HepG2 (cell line): ENCODE measurements around the gene CD2AP. TPM values are rescaled to one million over a fixed set of nuclear protein-coding genes. Genes with fewer than 3 reads are reported as not detected.

Source experiments
- ATAC-seq: fragments of 200-7000 bp; cut with Tn5 transposase; 3 replicates; pipeline ENCODE4 v1.9.1; 2020; ENCODE audit warnings: mild to moderate bottlenecking, moderate library complexity
- BruUV-seq: library from RNA; stranded (reverse); fragments of 400-500 nt; replicated peaks from 2 replicates; lab custom pipeline; 2021; lab: Mats Ljungman, UMichigan
- CTCF ChIA-PET: fragments of 300-600 bp; formaldehyde crosslinking; extraction: SDS; loops from one replicate; lab custom pipeline; 2021; ENCODE audit warnings: low total read pairs, inconsistent platforms, low intra/inter-chr PET ratio; lab: Yijun Ruan, JAX
- POLR2A ChIA-PET: fragments of 350-600 bp; sonication (Branson Sonifier 250); formaldehyde crosslinking; loops from one replicate; lab custom pipeline; 2020; ENCODE audit warnings: antibody characterized with exemption, inconsistent platforms; lab: Yijun Ruan, JAX
- DNase-seq: peaks from one replicate; pipeline ENCODE4 v3.0.0-alpha.2; 2015; ENCODE audit warnings: low spot score
- FAIRE-seq: peaks from 3 replicates; lab custom pipeline; 2011; peaks lifted over from hg19 to GRCh38; lab: Jason Lieb, UNC
- H2AFZ ChIP-seq: one replicate; pipeline ENCODE4 v1.6.1; 2011; ENCODE audit warnings: low read length, inconsistent platforms
- H3K27ac ChIP-seq: fragments of 300-600 bp; 3 replicates; pipeline ENCODE4 v1.8.0; 2011; ENCODE audit warnings: mixed run types, mild to moderate bottlenecking, mixed read lengths, low read length, inconsistent platforms; ENCODE audit not compliant: insufficient read depth; ENCODE audit errors: extremely low read length
- H3K27me3 ChIP-seq, 2 experiments: fragments of 200-600 bp in 1 of 2; 2 replicates in 1 of 2; 3 replicates in 1 of 2; pipeline versions ENCODE4 v1.6.0 to v1.8.0; 2011; ENCODE audit warnings: low read length in 2 of 2, mild to moderate bottlenecking in 2 of 2, moderate library complexity in 2 of 2, inconsistent platforms in 1 of 2; ENCODE audit not compliant: insufficient read depth in 2 of 2, control insufficient read depth in 1 of 2
- H3K36me3 ChIP-seq, 2 experiments: fragments of 200-600 bp in 1 of 2; replicated peaks in 1 of 2; 2 replicates in 1 of 2; 3 replicates in 1 of 2; pipeline versions ENCODE4 v1.5.1 to v1.8.0; 2011; ENCODE audit warnings: low read length in 2 of 2, inconsistent platforms in 1 of 2; ENCODE audit not compliant: insufficient read depth in 2 of 2, control insufficient read depth in 1 of 2
- H3K4me1 ChIP-seq: 2 replicates; pipeline ENCODE4 v1.5.1; 2012; ENCODE audit warnings: low read length, inconsistent platforms; ENCODE audit not compliant: insufficient read depth
- H3K4me2 ChIP-seq: 2 replicates; pipeline ENCODE4 v1.6.0; 2011; ENCODE audit warnings: low read depth, low read length, inconsistent platforms
- H3K4me3 ChIP-seq, 3 experiments: fragments of 200-600 bp in 1 of 3; sonication (generic), shearing (Covaris generic) in 1 of 3; replicated peaks in 1 of 3; 2 replicates each; pipeline ENCODE4 v1.5.1; 2011 to 2016; ENCODE audit warnings: low read length in 3 of 3, inconsistent platforms in 2 of 3, low read depth in 2 of 3, mild to moderate bottlenecking in 2 of 3, control low read depth in 1 of 3, mixed read lengths in 1 of 3; ENCODE audit not compliant: insufficient read depth in 1 of 3
- H3K79me2 ChIP-seq: one replicate; pipeline ENCODE4 v1.6.1; 2011; ENCODE audit warnings: low read length, inconsistent platforms; ENCODE audit not compliant: insufficient read depth
- H3K9ac ChIP-seq: 2 replicates; pipeline ENCODE4 v1.6.0; 2011; ENCODE audit warnings: mild to moderate bottlenecking, low read depth, low read length, inconsistent platforms; ENCODE audit not compliant: insufficient read depth
- H3K9me3 ChIP-seq: 2 replicates; pipeline ENCODE4 v1.5.1; 2012; ENCODE audit warnings: mild to moderate bottlenecking, low read length
- H4K20me1 ChIP-seq: 2 replicates; pipeline ENCODE4 v1.6.0; 2011; ENCODE audit warnings: inconsistent platforms, mild to moderate bottlenecking, low read length, moderate library complexity; ENCODE audit not compliant: insufficient read depth
- FOXA1 ChIP-seq, 2 experiments: fragments of 450-650 bp in 1 of 2; sonication (generic) in 1 of 2; formaldehyde crosslinking in 1 of 2; IDR thresholded peaks; 2 replicates each; pipeline versions ENCODE4 v1.4.0 to v1.6.1; 2016 to 2020; ENCODE audit warnings: missing genetic modification reagents in 1 of 2
- POLR2A ChIP-seq, 2 experiments: IDR thresholded peaks; 2 replicates each; pipeline ENCODE4 v1.6.1; 2011; ENCODE audit warnings: low read depth in 2 of 2, low read length in 2 of 2, mild to moderate bottlenecking in 1 of 2, moderate library complexity in 1 of 2; ENCODE audit not compliant: insufficient read depth in 1 of 2
- PTBP1 ChIP-seq: fragments of 200-400 bp; formaldehyde crosslinking; IDR thresholded peaks from 2 replicates; pipeline ENCODE4 v1.6.1; 2018; ENCODE audit warnings: low read length, low read depth; ENCODE audit not compliant: poor library complexity, severe bottlenecking
- ZNF329 ChIP-seq: sonication (generic); formaldehyde crosslinking; IDR thresholded peaks from 2 replicates; pipeline ENCODE4 v1.9.0; 2021; ENCODE audit warnings: low read depth, mild to moderate bottlenecking, missing genetic modification reagents
- ZNF331 ChIP-seq: sonication (generic); formaldehyde crosslinking; IDR thresholded peaks from 2 replicates; pipeline ENCODE4 v1.4.0; 2020; ENCODE audit warnings: missing genetic modification reagents
- ZNF431 ChIP-seq: sonication (generic); formaldehyde crosslinking; IDR thresholded peaks from 2 replicates; pipeline ENCODE4 v1.9.0; 2022; ENCODE audit warnings: missing genetic modification reagents, low read depth, mild to moderate bottlenecking, borderline replicate concordance
- ZNF460 ChIP-seq: sonication (generic); formaldehyde crosslinking; IDR thresholded peaks from 2 replicates; pipeline ENCODE4 v1.5.1; 2020; ENCODE audit warnings: missing genetic modification reagents, mild to moderate bottlenecking, borderline replicate concordance
- ZNF672 ChIP-seq: sonication (generic); formaldehyde crosslinking; IDR thresholded peaks from 2 replicates; pipeline ENCODE4 v1.8.1; 2022; ENCODE audit warnings: missing genetic modification reagents
- WGBS: methylation state at CpG from one replicate; pipeline ENCODE4 v1.1.6; 2017; ENCODE audit warnings: low lambda C conversion rate; 5-methylcytosine and 5-hydroxymethylcytosine counted together
- in situ Hi-C: cut with HindIII; loops from 2 replicates; pipeline ENCODE4 v1.10.0; 2017; ENCODE audit warnings: low pct_unique_long_range_greater_than_20kb; ENCODE audit not compliant: extremely low pct_ligation_motif_present
- intact Hi-C: fragments of 100-400 bp; cut with micrococcal nuclease; formaldehyde crosslinking; loops from one replicate; pipeline ENCODE4 v1.10.0; 2022; ENCODE audit not compliant: unreplicated experiment
- polyA plus RNA-seq, 8 experiments: library from polyadenylated mRNA; depleted of rRNA in 3 of 8; stranded (reverse) in 7 of 8; unstranded in 1 of 8; fragments of >200 nt; fragmentation: Illumina TruSeq in 4 of 8; extraction: Trizol in 4 of 8; gene quantifications; 2 replicates each; pipeline versions ENCODE4 v1.2.1 to v1.2.3, GENCODE V29; 2011 to 2016; ENCODE audit warnings: low read depth in 4 of 8, missing spikeins in 1 of 8, mixed read lengths in 1 of 8; ENCODE audit not compliant: insufficient read depth in 1 of 8
- total RNA-seq, 5 experiments: library from RNA; depleted of rRNA; stranded (reverse); fragments of >200 nt; fragmentation: Illumina TruSeq; extraction: Trizol; gene quantifications; 2 replicates each; pipeline ENCODE4 v1.2.3, GENCODE V29; 2016; ENCODE audit warnings: low read depth in 1 of 5
- TF ChIP-seq, protein P1 (sequence below): sonication (generic); formaldehyde crosslinking; IDR thresholded peaks from 2 replicates; pipeline ENCODE4 v1.8.1; 2022; ENCODE audit warnings: low read depth, mild to moderate bottlenecking, missing genetic modification reagents
- TF ChIP-seq, protein P2 (sequence below): sonication (generic); formaldehyde crosslinking; IDR thresholded peaks from 2 replicates; pipeline ENCODE4 v1.9.0; 2022; ENCODE audit warnings: low read depth, missing genetic modification reagents

The CD2AP gene
- total and polyA plus RNA-seq, 2 of the 13 experiments (the other 11 are each of a cell fraction or from before 2014, with no cell fraction given): 8.6 to 31.9 TPM

DNA sequence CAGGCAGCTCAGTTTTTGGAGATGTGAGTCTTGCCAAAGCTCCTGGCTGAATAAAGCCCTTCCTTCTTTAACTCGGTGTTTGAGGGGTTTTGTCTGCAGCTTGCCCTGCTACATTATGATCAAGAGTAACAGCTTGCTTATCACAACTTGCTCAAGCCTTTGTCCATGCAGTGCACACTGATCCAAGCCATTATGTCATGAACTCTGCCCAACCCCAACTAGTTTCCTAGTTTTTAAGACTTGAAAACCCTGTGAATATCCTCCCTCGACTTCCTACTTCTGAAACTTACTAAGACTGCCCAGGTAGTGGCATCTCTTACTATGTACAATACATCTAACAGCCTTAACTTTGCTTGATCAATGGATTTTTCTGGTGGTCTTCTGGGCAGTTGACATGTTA lies 170.4 kb downstream of the CD2AP start:
- no peaks in the 10 kb centered on the region for H3K4me1 ChIP-seq
- no peaks in the 10 kb centered on the region for H3K79me2 ChIP-seq
- no peak overlapping the region for H3K9ac ChIP-seq
- ChIA-PET CTCF (no interaction called here), POLR2A (no interaction called here)
- in situ Hi-C loops: no loop called here
- TF ChIP-seq POLR2A (IDR thresholded peaks at IDR 0.05; ENCODE audit: insufficient read depth in 1 of 2, low read depth in 2 of 2, low read length in 2 of 2) (no peak), FOXA1 (IDR thresholded peaks at IDR 0.05) (no peak), FOXA1 (CRISPR knock-in tag; IDR thresholded peaks at IDR 0.05) (no peak), ZNF672 (CRISPR knock-in tag) (no peak), ZNF431 (CRISPR knock-in tag) (no peak), PTBP1 (no peak), ZNF331 (CRISPR knock-in tag) (no peak), ZNF329 (CRISPR knock-in tag) (no peak), ZNF460 (CRISPR knock-in tag) (no peak)
- TF ChIP-seq, protein P1, sequence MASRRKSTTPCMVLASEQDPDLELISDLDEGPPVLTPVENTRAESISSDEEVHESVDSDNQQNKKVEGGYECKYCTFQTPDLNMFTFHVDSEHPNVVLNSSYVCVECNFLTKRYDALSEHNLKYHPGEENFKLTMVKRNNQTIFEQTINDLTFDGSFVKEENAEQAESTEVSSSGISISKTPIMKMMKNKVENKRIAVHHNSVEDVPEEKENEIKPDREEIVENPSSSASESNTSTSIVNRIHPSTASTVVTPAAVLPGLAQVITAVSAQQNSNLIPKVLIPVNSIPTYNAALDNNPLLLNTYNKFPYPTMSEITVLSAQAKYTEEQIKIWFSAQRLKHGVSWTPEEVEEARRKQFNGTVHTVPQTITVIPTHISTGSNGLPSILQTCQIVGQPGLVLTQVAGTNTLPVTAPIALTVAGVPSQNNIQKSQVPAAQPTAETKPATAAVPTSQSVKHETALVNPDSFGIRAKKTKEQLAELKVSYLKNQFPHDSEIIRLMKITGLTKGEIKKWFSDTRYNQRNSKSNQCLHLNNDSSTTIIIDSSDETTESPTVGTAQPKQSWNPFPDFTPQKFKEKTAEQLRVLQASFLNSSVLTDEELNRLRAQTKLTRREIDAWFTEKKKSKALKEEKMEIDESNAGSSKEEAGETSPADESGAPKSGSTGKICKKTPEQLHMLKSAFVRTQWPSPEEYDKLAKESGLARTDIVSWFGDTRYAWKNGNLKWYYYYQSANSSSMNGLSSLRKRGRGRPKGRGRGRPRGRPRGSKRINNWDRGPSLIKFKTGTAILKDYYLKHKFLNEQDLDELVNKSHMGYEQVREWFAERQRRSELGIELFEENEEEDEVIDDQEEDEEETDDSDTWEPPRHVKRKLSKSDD: no peak
- TF ChIP-seq, protein P2, sequence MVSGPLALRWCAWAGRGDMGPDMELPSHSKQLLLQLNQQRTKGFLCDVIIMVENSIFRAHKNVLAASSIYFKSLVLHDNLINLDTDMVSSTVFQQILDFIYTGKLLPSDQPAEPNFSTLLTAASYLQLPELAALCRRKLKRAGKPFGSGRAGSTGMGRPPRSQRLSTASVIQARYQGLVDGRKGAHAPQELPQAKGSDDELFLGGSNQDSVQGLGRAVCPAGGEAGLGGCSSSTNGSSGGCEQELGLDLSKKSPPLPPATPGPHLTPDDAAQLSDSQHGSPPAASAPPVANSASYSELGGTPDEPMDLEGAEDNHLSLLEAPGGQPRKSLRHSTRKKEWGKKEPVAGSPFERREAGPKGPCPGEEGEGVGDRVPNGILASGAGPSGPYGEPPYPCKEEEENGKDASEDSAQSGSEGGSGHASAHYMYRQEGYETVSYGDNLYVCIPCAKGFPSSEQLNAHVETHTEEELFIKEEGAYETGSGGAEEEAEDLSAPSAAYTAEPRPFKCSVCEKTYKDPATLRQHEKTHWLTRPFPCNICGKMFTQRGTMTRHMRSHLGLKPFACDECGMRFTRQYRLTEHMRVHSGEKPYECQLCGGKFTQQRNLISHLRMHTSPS (CRISPR knock-in tag): no peak
- peaks cover 0 to 15% of the 10 kb centered on the region in 2 experiments; a peak in 1 of 5 replicates for H3K27me3 ChIP-seq
- FAIRE-seq (no peak), DNase-seq (no peak), ATAC-seq (no peak)
- intact Hi-C loops: loop anchor here (5.0 kb wide), 1 partner anchor 1256 kb away; no protein-coding TSS in a partner anchor
- H4K20me1 ChIP-seq: no peaks in the 10 kb centered on the region
- WGBS: 0% methylated on average over 2 of the region's 2 CpGs
- H3K4me3 ChIP-seq: no peak overlapping the region
- H2AFZ ChIP-seq: no peak overlapping the region
- H3K9me3 ChIP-seq: no peaks in the 10 kb centered on the region
- no TSS peak for BruUV-seq
- no peaks in the 10 kb centered on the region for H3K36me3 ChIP-seq
- H3K4me2 ChIP-seq: no peak overlapping the region
- H3K27ac ChIP-seq: no peak overlapping the region
